ENCODE data around the gene LAMA4.

LAMA4 gene

DNA sequence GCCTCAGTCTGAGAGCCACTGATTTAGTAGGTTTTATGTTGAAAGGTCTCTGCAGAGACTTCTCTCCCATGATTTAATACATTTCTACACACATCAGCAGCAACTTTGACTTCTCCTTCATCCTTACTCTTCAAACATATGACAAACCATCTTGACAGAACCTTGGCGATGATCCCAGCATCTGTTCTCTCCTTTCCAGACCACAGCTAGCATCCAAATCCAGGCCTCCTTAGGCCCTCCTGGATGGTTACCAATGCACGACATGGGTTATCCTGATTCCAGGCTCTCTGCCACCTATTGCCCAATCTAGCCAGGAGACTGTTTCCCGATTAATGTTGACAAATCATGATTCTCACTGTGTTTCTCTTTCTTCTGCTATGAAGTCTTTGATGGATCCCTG is 16.8 kb downstream of the LAMA4 start:
- DNase-seq (ENCODE audit: low read depth in 2 of 2), result no peak

DNA sequence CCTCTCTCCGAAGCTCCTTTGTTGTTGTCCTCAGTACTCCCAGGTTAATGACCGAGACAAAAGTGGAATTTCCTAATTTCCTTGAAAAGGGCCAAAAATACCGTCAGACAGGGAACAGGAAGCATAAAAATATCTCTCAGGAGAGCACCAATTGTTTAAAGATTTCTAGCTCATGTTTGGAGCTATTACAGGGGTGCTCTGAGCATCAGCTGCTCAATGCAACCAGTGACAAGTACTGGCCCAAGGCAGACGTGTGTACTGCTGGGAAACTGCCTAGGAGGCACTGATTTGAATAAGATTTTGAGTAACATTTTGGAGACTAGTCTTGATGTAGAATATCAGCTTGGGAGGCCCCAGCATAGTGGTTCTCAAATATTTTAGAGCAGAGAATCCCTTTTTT is 17.3 kb downstream of the LAMA4 start:
- no peak for DNase-seq (ENCODE audit: low read depth in 2 of 2)

DNA sequence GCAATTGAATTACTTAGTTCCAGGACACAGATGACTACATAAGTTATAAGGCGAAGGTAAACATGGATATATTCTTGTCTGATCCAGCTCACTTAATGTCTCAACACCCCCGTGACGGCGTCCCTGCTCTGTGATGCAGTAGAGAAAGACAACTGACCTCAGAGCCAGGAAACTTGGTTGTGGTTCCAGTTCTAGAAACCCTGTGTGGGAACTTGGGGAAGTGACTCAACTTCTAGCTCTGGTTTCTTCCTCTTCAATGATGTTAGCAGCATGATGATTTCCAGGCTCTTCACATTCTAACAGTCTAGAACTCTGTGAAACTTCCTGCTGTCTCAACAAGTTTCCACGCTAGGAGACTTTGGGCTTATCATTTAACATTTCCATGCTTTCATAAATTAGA is 18.4 kb downstream of the LAMA4 start:
- DNase-seq (ENCODE audit: low read depth in 2 of 2), result no peak

DNA sequence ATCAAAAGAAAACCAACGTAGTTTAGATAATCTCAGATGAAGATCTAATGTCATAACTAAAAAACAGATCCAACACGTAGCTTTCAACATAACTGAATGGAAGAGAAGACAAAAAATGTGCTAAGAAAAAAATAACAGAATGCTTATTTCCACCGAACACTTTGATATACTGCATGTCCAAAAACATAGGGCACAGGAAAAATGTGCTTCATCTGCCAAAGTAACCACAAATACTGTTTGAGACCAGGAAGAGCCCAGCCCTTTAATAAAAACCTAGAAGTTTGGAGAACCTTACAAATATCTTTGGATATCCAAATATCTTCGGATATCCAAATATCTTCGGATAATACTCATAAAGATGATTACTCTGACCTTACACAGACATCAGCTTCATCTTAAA is 19.8 kb downstream of the LAMA4 start:
- no peak for DNase-seq (ENCODE audit: low read depth in 2 of 2)

DNA sequence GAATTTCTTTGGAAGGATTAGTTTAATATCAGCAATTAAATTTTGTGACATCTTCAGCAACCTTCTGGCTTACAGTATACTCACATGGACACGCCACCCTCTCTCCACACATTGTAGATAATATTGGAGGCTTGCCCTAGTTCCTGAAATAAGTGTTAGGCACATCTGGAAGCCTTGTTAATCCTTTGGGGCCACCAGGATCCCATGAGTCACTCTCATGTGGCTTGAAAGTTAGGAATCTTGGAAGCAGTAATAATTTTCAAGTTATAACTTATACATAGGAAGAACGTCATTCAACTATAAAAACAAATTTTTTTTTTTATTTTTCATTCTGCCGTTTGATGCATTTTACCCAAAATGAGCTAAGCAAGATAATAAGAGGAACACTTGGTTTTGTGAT is 20.5 kb downstream of the LAMA4 start:
- DNase-seq (ENCODE audit: low read depth in 2 of 2), result no peak

DNA sequence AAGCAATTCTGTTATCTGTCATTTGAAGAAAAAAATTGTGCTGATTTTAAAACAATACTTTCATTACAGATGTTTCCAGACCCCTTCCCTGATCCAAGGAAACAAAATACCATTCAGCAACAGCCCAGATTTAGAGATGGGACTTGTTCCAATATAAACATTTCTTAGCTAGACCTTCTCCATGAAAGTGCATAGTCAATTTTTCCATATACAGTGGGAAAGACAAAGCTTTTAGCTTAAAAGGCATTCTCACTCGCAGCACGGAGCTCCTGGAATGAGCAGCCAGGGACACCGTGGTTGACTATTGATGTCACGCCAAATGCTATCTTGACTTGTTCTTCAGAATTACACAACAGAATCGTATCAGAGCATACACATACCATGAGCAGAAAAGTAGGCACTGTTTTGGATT is 21.5 kb downstream of the LAMA4 start:
- DNase-seq (ENCODE audit: low read depth in 2 of 2), result no peak

DNA sequence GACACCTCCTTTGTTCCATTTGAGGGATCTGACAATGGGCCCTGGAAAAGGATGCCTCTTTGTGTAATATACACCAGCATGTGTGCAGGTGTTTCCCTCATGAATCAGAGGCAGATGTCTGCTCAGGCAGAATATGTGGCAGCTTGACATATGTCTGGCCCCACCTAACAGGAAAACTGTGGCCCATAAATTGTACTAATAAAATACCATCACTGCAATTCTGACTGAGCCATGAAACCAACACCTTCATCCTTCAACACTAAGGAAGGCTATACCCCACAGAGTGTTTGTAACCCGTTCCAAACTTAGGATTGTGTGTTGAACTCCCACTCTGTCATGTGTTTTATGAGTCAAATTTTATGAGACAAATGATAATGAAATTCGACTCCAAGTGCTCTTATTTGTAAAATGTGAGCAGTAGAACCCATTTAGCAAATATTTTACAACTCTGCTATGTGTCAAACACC is 22.7 kb downstream of the LAMA4 start:
- DNase-seq (ENCODE audit: low read depth in 2 of 2), result no peak

DNA sequence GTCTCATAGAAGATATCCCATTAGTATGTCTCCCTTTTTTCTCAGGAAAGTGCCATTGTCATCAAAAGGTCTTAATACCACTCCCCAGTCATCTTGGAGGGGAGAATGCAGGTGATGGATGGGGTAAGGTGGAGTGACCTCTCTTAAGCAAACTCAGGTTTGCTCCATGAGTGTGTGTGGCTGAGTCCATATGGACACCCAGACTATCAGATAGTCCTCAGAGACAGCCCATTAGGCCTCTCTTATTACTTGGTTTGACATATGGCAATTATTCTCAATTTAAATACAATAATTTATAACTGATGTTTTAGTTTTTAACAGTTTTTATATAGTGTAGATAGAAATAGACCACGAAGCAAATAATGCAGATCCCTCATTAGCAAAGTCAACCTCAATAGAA is 23.2 kb downstream of the LAMA4 start:
- no peak for DNase-seq (ENCODE audit: low read depth in 2 of 2)

DNA sequence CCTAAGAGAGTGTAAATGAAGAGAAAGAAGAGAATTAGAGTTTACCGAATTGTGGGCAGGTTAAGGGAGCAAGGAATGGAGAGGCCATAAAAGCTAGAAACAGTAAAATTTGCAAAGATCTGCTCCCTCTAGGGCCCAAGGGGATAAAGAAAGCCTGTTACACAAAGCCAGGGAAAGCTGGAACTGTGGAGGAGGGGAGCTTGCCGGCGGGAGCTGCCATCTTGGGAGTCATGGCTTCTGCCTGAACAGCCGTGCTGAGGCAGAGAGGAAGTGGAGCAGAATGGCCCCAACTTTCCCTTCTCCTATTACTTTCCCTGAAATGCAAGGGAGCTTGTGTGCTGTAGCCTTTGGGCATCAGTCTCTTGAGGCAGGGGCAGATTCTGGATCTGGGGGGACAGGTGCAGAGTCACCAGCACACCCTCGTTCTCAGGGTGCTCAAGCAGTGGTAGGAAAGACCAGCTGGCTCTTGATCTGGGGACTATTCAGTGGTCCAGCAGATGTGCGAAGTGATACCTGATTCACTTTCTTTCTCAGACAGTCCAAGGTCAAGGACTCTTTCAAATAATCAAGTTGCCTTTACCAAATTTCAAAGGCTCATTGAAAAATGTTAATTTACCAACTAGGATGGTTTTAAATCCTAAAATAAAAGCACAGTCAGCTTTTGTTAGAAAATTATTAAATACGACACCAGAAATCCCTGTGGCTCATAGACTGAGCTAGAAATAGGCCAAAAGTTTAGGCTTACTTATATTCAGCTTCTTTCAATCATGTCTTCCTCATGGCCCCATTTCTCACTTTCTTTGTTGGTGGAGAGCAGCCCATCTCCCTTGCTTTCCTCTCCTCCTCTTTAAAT is 25.7 kb downstream of the LAMA4 start:
- no peak for DNase-seq (ENCODE audit: low read depth in 2 of 2)

DNA sequence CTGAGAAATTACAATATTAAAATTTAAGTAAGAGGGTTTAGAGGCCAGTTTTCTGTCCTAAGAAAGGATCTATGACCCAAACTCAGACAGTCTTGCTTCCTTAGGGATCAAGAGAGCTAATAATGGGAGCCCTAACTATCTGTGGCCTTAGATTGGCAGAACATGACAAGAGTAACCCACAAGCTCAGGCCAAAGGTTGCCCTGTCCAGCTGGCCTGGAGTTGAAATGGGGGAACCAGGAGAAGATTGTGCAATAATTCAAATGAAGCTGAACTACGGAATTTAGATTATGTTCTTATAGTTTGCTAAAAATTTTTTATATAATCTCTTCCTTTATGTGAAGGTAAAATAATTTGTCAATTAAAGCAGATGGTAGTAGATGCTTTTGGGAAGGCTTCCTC is 26.4 kb downstream of the LAMA4 start:
- no peak for DNase-seq (ENCODE audit: low read depth in 2 of 2)

DNA sequence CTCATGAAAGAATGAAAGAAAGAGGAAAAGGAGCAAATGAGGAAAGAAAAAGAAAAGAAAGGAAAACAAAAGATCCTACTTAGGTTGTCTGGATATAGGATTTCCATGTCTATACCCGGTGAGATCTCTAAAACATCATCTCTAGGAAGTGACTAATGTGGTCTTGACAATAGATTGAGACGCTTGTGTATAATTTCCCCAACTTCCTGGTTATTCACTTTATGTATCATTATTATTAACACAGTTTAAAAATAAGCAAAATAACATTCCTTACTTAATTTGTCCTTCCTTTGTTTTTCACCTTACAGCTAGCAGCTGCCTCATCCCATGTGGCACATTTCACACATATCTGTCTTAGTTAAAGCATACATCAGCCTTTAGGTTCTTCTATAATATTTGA is 27.0 kb downstream of the LAMA4 start:
- DNase-seq (ENCODE audit: low read depth in 2 of 2), result no peak

DNA sequence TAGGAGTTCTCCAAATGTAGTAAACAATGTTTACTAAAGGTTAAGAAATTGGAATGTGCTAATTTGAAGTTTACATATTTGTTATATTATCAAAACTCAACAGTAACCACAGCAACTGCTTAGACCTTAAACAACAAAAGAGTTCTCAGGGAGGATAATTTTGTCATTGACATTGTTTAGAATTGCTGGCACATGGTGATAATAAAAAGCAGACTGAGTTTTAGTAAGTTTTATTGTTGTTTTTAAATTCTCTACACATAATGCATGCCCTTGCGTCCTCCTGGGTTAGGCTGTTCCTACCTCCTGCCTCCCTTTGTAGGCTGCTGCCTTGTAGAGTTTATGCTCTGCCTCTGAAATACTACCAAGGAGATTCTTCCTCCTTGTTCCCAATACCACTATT is 28.7 kb downstream of the LAMA4 start:
- no peak for DNase-seq (ENCODE audit: low read depth in 2 of 2)

DNA sequence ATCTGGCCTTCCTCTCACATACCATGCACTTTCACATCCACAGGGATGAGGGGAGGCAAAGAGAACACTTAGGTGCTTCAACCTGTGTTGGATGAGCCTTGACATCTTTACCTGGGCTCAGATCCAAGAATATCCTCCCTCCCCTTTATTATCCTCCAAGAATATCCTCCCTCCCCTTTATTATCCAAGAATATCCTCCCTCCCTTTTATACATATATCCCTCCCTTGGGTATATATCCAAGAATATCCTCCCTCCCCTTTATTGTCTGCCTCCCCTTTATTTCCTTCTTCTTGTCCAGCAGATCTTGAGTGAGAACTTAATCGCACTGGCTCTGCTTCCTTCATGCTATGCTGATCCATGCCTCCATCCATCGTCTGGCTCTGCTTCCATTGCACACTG is 30.3 kb downstream of the LAMA4 start:
- no peak for DNase-seq (ENCODE audit: low read depth in 2 of 2)

DNA sequence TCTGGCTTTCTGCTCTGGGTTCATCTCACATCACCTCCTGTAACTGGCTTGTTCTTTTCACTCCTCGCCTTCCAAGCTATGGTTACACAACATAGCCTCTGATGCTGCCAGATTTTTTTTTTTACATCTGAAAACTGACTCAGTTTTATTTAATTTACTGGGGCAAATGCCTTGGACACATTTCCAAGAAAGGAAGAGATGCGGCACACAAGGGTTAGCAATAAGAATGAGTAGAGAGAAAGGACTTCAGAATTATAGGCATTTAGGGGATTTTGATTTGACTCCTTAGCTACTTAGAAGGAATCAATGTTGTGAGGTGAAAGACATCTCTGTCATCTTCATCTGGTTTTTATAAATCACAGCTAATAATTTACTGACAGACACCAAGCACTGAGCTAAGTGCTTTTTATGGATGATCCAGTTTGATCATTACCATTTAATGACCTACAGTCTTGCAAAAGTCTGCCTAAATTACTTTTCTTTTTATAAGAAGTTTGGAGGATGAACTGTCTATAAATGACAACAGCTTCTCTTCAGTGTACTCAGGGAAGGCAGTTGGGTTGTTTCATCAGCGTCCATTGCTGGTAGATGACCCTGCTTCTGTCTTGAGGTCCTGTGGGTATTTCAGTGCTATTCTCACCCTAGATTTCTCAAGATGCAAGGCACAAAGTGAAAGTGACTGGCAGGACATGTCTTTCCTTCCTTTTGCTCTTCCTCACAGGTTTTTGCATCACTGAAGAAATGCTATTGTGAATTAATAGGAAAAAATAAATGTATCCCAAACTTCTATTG is 31.1 kb downstream of the LAMA4 start:
- no peak for DNase-seq (ENCODE audit: low read depth in 2 of 2)

DNA sequence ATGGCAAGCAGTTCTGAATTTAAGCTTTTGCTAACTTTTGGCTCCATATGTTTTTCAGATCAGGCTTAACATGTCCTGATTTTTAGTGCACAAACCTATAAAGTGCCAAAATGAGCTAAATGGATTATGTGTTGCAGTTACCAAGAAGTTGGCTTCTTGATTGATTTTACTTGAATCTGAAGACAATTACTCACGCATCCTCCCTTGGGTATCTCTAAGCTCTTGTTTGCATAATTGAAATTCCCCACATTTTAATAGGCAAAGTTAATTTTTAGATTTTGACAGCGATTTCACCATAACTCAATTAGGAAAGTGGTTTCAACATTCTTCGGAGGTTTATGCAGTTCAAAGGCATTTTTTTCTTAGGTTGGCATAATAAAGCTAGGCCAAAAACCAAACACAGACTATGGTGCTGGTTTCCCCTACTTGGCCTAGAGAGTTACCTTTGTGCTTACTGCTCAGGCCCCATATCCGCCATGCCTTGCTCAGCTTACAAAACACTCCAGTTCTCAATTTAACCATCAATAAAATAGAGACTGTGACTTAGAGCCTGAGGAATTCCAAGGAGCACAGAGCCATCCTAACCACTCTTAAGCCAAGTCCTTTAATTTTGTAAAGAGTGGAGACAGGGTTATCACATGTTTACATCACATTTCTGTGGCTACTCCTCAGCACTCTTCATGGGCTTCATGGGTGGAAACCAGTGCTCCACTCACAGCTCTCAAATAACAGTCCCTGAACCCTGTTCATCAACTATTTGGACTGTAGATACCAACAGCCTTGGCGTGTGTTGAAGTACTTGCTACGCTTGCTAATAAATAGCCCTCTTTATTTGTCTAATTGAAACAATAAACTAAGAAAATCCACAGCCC is 32.1 kb downstream of the LAMA4 start:
- no peak for DNase-seq (ENCODE audit: low read depth in 2 of 2)

DNA sequence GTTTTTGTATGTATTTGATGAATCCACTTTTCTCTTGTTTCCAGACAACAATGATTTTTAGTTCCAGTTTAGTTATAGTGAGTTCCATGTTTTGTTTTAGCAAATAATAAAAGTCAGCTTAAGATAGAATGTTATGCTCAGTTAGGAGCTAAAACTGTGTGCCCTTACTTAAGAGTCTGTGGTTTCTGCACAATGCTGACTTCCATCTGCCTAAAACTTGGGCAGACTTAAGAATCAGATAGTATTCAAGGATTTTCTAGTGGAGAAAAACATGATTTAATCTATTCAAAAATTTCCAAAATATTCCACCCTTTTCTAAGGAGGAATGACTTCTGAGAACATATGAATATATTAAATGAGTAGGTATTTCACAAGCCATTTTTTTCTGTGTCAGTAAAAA is 32.8 kb downstream of the LAMA4 start:
- DNase-seq (ENCODE audit: low read depth in 2 of 2), result no peak

DNA sequence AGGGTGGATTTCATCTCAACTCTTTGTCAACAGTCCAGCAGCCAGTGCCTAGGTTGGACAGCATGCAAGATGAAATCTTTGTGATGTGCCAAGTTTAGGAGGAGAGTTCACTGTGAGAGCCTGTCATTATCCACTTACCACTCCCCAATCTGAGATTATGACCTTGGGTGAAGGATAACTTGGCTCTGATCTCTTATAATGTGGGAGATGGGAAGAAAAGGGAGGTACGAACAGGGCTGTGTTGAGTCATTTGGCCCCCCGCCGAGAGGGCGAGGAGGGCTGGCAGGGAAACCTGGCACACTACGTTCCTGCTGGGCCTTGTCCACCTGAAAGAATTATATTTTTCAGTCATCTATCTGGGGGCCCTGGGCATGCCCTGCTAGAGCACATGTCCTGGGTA is 35.8 kb downstream of the LAMA4 start:
- DNase-seq (ENCODE audit: low read depth in 2 of 2), result no peak

DNA sequence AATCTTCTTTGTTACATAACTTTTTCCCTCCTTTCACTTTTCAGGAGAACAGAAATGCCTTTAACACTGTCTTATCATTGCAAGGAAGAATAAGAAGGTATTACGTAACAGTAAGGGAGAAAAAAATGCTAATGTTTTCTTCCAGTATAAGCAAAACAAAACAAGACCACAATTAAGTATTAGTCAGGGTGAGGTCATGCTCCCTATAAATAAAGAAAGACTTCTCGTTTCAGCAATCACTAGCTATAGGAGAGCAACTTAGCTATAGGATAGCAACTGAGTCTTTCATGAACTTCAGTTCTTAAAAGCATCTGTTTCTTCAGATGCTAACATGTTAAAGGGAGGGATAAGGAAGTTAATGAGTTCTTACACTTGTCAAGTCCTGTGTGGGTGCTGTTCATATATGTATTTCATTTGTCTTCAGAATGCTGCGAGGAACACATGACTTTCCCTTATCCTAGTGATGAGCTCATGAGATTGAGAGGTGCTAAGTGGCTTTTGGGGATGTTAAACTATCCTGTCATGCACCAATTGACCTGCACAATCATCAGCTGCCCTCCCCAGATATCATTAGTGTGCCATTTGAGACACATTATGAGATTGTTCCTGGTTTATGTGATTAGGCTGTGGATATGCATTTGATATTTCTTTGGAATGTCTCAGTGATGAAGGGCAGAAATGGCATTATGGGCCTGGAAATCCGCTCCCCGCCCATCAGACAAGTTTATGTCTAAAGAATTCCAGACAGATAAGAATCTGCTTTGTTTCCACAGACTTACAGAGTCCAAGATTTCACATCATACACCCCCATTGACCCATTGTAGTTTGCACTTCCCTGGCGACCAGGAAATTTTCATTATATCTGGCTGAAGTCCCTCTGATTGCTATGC is 37.5 kb downstream of the LAMA4 start:
- DNase-seq (ENCODE audit: low read depth in 2 of 2), result no peak

DNA sequence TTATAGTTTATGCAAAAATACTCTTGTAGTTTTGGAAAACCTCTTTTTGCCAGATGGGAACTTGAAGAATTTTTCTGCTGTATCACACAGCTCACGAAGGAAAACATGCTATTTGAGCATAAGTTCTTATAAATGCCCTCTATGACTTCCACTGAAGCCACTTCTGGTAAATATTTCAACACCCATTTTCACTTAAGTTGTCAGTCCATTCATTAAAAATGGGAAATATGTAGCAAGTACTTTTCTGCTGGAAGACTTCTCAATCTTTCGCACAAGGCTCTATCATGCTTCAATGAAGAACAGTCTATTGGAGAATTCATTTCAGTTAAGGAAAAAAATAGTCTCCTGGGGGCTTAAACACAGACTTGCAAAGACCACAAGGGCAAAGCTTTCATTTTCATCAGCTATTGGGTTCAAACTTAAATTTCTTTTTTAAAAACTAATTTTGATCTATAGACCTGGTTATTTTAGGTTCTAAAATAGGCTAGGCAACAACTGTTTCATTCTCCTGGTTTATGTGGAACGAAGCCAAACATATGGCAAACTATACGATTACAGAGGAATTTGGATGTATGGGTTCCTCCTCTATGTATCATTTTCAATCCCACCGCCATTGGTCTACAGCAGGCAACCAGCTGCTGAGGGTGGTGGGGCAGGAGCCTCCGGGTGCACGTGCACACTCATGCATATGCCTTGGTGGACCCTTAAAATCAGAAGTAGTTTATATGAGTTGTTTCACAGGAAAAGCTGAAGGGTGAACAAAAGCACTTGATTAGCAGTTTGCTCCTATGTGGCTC is 38.7 kb downstream of the LAMA4 start:
- DNase-seq (ENCODE audit: low read depth in 2 of 2), result no peak

DNA sequence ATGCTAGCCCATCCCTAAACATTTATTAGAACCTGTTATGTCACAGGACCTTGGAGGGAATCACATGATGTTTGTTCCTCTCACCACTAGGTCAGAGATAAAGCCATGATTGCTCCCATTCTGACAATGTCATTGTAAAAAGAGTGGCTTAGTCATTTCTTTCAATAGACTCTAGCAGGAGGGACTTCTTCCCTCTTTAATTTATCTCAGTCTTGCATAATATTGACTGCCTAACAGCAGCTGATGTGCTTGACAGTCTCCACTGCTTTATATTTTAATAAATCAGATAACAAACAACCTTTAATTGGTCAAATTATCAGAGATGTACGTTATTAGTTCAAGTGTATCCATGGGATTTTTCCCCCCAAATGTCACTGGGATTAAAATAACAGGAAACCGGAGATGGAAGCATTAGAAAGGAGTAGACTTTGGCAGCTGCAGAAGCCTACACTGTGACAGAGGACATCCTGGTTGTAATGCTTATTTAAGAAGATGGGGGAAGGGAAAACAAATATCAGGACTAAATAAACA is 39.6 kb downstream of the LAMA4 start:
- DNase-seq (ENCODE audit: low read depth in 2 of 2), result no peak
